ENCODE results near the gene MYMX. TPM values are rescaled to one million over a fixed set of nuclear protein-coding genes. Genes with fewer than 3 reads are reported as not detected.
"Not testable (repeated sequence)": the region's sequence is repeated elsewhere in the genome, so short reads cannot be mapped to it uniquely, and the experiment has no call there.

Gene MYMX
- polyA plus RNA-seq, 10 donors = 17.2 to 24.8 (median 20.0) TPM

GRCh38 chr6:44230034-44230675, 13.4 kb downstream of the MYMX start:
- no peak for DNase-seq

GRCh38 chr6:44231426-44231825, 14.7 kb downstream of the MYMX start:
- DNase-seq = not testable (repeated sequence)

- no peak for DNase-seq
Measured at GRCh38 chr6:44232676-44233566, 16.2 kb downstream of the MYMX start.

GRCh38 chr6:44233567-44234100, 16.9 kb downstream of the MYMX start:
- no peak for DNase-seq

GRCh38 chr6:44234101-44235025, 17.6 kb downstream of the MYMX start:
- DNase-seq = peak; percentile 59 to 81 (median 72)

- DNase-seq = no peak
Measured at GRCh38 chr6:44235269-44235668, 18.5 kb downstream of the MYMX start.

GRCh38 chr6:44235891-44236516, 19.3 kb downstream of the MYMX start:
- DNase-seq = no peak

- peak; percentile 81 to 92 (median 89) for DNase-seq
Measured at GRCh38 chr6:44237021-44237812, 20.5 kb downstream of the MYMX start.

- peak; percentile 66 to 92 (median 87) for DNase-seq
Measured at GRCh38 chr6:44237813-44238433, 21.2 kb downstream of the MYMX start.

GRCh38 chr6:44238687-44239350, 22.1 kb downstream of the MYMX start:
- DNase-seq = no peak

- DNase-seq = no peak
Measured at GRCh38 chr6:44243345-44243744, 26.6 kb downstream of the MYMX start.

- DNase-seq = no peak
Measured at GRCh38 chr6:44245391-44245911, 28.7 kb downstream of the MYMX start.

GRCh38 chr6:44245912-44246662, 29.4 kb downstream of the MYMX start:
- DNase-seq = peak; percentile 84 to 96 (median 91)

GRCh38 chr6:44246663-44247337, 30.1 kb downstream of the MYMX start, which contains the start of gene HSP90AB1:
Gene HSP90AB1 (plus strand): TSS chr6:44247101. CDS start chr6:44248630, 1,529 bp downstream.
- peak; percentile 94 to 97 (median 97) for DNase-seq

GRCh38 chr6:44247338-44248302, 30.9 kb downstream of the MYMX start:
- DNase-seq = peak; percentile 55 to 84 (median 72)

GRCh38 chr6:44248579-44248978, 31.9 kb downstream of the MYMX start:
- no peak for DNase-seq

Measured in muscle of back (tissue), 11 donors.